K562 (cell line): ENCODE results near the gene TMEM184A. TPM values are rescaled to one million over a fixed set of nuclear protein-coding genes. Genes with fewer than 3 reads are reported as not detected.

Experiments
- ATF7 ChIP-seq: fragments of 450-650 bp; IDR thresholded peaks from 2 replicates; pipeline ENCODE4 v1.7.1; 2014; ENCODE audit warnings: mild to moderate bottlenecking, moderate library complexity
- ESRRB ChIP-seq: fragments of 250-450 bp; sonication (Bioruptor Pico); IDR thresholded peaks from 2 replicates; pipeline ENCODE4 v1.5.0; 2020; ENCODE audit warnings: mild to moderate bottlenecking, moderate library complexity, borderline replicate concordance
- L3MBTL2 ChIP-seq: fragments of 450-650 bp; IDR thresholded peaks from 2 replicates; pipeline ENCODE4 v1.6.1; 2016; ENCODE audit warnings: mild to moderate bottlenecking, moderate library complexity
- LEF1 ChIP-seq: fragments of 450-650 bp; IDR thresholded peaks from 2 replicates; pipeline ENCODE4 v1.6.1; 2016; ENCODE audit warnings: mild to moderate bottlenecking
- MEIS2 ChIP-seq: fragments of 450-650 bp; IDR thresholded peaks from 2 replicates; pipeline ENCODE4 v1.6.1; 2014; ENCODE audit warnings: mild to moderate bottlenecking; ENCODE audit not compliant: partially characterized antibody
- MNT ChIP-seq, 2 experiments: fragments of 450-650 bp; conservative IDR thresholded peaks; 2 replicates each; pipeline ENCODE4 v1.6.1; 2017; ENCODE audit warnings: mild to moderate bottlenecking in 2 of 2, moderate library complexity in 2 of 2
- NCOA1 ChIP-seq: fragments of 450-650 bp; IDR thresholded peaks from 2 replicates; pipeline ENCODE4 v1.6.1; 2016; ENCODE audit warnings: low read depth
- RAD21 ChIP-seq, 2 experiments: fragments of 250-450 bp in 1 of 2; fragments of 450-650 bp in 1 of 2; sonication (Bioruptor Pico) in 1 of 2; formaldehyde crosslinking in 1 of 2; IDR thresholded peaks in 1 of 2; conservative IDR thresholded peaks in 1 of 2; 2 replicates each; pipeline versions ENCODE4 v1.4.0 to v1.8.0; 2020 to 2022; ENCODE audit warnings: mild to moderate bottlenecking in 2 of 2, moderate library complexity in 1 of 2
- SIN3A ChIP-seq, 2 experiments: fragments of 150-350 bp in 1 of 2; IDR thresholded peaks; 2 replicates each; pipeline ENCODE4 v1.6.1; 2011 to 2016; ENCODE audit warnings: borderline replicate concordance in 2 of 2, low read depth in 2 of 2, low read length in 2 of 2, mild to moderate bottlenecking in 2 of 2, moderate library complexity in 2 of 2; ENCODE audit not compliant: control insufficient read depth in 1 of 2
- SIX5 ChIP-seq, 2 experiments: IDR thresholded peaks; 2 replicates each; pipeline ENCODE4 v1.6.1; 2011; ENCODE audit warnings: low read length in 2 of 2, borderline replicate concordance in 1 of 2, low read depth in 1 of 2, mild to moderate bottlenecking in 1 of 2, moderate library complexity in 1 of 2; ENCODE audit not compliant: insufficient read depth in 1 of 2
- SMAD4 ChIP-seq: fragments of 250-450 bp; sonication (Bioruptor Pico); conservative IDR thresholded peaks from 2 replicates; pipeline ENCODE4 v1.8.0; 2021; ENCODE audit warnings: inconsistent platforms, mild to moderate bottlenecking, moderate library complexity
- SP1 ChIP-seq: sonication (generic); formaldehyde crosslinking; IDR thresholded peaks from 2 replicates; pipeline ENCODE4 v1.8.1; 2022; ENCODE audit warnings: mild to moderate bottlenecking, missing genetic modification reagents
- ZNF253 ChIP-seq: fragments of 250-450 bp; sonication (Bioruptor Pico); conservative IDR thresholded peaks from 2 replicates; pipeline ENCODE4 v1.6.1; 2021; ENCODE audit warnings: mild to moderate bottlenecking
- ZNF274 ChIP-seq: IDR thresholded peaks from 2 replicates; pipeline ENCODE4 v1.6.1; 2011; ENCODE audit warnings: low read depth, mild to moderate bottlenecking, low read length, moderate library complexity, borderline replicate concordance
- ZNF384 ChIP-seq: IDR thresholded peaks from 2 replicates; pipeline ENCODE4 v1.6.1; 2012; ENCODE audit warnings: low read depth, low read length, improper control_type of control experiment
- ZNF395 ChIP-seq: fragments of 200-800 bp; sonication (Bioruptor generic); IDR thresholded peaks from 2 replicates; pipeline ENCODE4 v1.6.1; 2017; ENCODE audit warnings: missing genetic modification characterization, missing compliant biosample characterization
- ZNF41 ChIP-seq: fragments of 250-450 bp; sonication (Bioruptor Pico); conservative IDR thresholded peaks from 2 replicates; pipeline ENCODE4 v1.4.0; 2020; ENCODE audit warnings: mild to moderate bottlenecking
- ZNF445 ChIP-seq: fragments of 250-450 bp; sonication (Bioruptor Pico); IDR thresholded peaks from 2 replicates; pipeline ENCODE4 v1.4.0; 2020; ENCODE audit warnings: low read depth, mild to moderate bottlenecking, moderate library complexity
- ZNF668 ChIP-seq: fragments of 250-450 bp; sonication (Bioruptor Pico); IDR thresholded peaks from 2 replicates; pipeline ENCODE4 v1.8.0; 2022; ENCODE audit warnings: mild to moderate bottlenecking, inconsistent platforms
- ZNF766 ChIP-seq: fragments of 200-800 bp; sonication (Bioruptor generic); conservative IDR thresholded peaks from 2 replicates; pipeline ENCODE4 v1.6.1; 2016; ENCODE audit warnings: missing genetic modification characterization, missing compliant biosample characterization
- polyA plus RNA-seq, 8 experiments: library from polyadenylated mRNA; depleted of rRNA in 4 of 8; stranded (reverse) in 5 of 8; unstranded in 3 of 8; fragments of >200 nt; fragmentation: Nextera tagmentation in 2 of 8; fragmentation: Illumina TruSeq in 1 of 8; extraction: Ambion mirVana in 2 of 8; extraction: Trizol in 1 of 8; gene quantifications; 2 replicates each; pipeline versions ENCODE4 v1.2.1 to v1.2.3, GENCODE V29; 2011 to 2014; ENCODE audit warnings: inconsistent platforms in 1 of 8, missing spikeins in 1 of 8
- total RNA-seq, 7 experiments: library from RNA; depleted of rRNA in 6 of 7; stranded (reverse); fragments of >200 nt in 6 of 7; fragmentation: Illumina TruSeq in 2 of 7; extraction: Trizol in 2 of 7; gene quantifications; 2 replicates each; pipeline versions ENCODE4 v1.2.1 to v1.2.3, GENCODE V29; 2011 to 2021; ENCODE audit warnings: low replicate concordance in 1 of 7
- TF ChIP-seq, protein P1 (sequence below): sonication (generic); formaldehyde crosslinking; IDR thresholded peaks from 2 replicates; pipeline ENCODE4 v1.8.0; 2022; ENCODE audit warnings: mild to moderate bottlenecking, missing genetic modification reagents, borderline replicate concordance

TMEM184A gene
- total and polyA plus RNA-seq, 9 of the 15 experiments (the other 6 are each of a cell fraction or from before 2014, with no cell fraction given): 0.10 to 0.18 (median 0.11) TPM; not detected in 6

DNA sequence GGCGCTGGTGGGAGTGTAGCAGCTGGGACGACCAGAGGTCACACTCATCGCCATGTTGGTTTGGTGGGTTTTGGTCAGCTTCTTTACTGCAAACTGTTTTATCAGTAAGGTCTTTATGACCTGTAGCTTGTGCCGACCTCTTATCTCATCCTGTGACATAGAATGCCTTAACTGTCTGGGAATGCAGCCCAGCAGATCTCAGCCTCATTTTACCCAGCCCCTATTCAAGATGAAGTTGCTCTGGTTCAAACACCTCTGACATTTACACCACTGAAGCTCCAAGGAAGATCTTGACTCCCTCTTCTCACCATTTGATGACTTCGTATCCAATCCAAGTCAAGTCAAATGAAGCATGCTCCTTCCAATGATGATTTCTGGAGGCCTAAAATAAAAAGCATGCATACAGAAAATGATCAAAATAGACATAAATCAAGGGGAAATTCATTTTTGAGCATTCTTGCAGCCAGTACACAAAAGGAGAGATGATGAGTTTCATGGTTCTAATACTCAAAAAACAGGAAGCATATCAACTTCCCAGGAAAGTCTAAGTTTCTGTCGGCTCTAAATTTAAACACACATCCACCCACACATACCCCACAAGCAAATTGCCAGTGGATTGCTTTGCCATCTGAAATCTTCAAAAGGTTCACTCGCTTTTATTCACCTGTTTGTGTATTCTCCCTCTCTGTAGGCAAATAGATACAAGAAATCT lies 16.3 kb upstream of the TMEM184A start (continued):
- TF ChIP-seq SMAD4 (CRISPR knock-in tag) (peak; percentile 74), ZNF445 (CRISPR knock-in tag) (no peak), MEIS2 (no peak), RAD21 (CRISPR knock-in tag; conservative IDR thresholded peaks at IDR 0.05 in 1 of 2, IDR thresholded peaks at IDR 0.05 in 1 of 2) (no peak), ESRRB (CRISPR knock-in tag) (no peak), ZNF395 (CRISPR knock-in tag) (0 out of 2 replicates have a peak, but pooled peaks have one; percentile 63), SIN3A (IDR thresholded peaks at IDR 0.05; ENCODE audit: borderline replicate concordance in 2 of 2, control insufficient read depth in 1 of 2, low read depth in 2 of 2, low read length in 2 of 2) (no peak), ZNF384 (no peak), ZNF274 (no peak), ZNF668 (CRISPR knock-in tag) (no peak), SP1 (no peak), ATF7 (peak; percentile 43; the same call in 1 of the 2 replicates), SIX5 (IDR thresholded peaks at IDR 0.05; ENCODE audit: borderline replicate concordance in 1 of 2, insufficient read depth in 1 of 2, low read depth in 1 of 2, low read length in 2 of 2) (no peak), MNT (conservative IDR thresholded peaks at IDR 0.05) (no peak), L3MBTL2 (no peak), ZNF41 (CRISPR knock-in tag) (no peak; the same call in 1 of the 2 replicates), LEF1 (no peak), ZNF766 (peak; percentile 58; the same call in 1 of the 2 replicates), ZNF253 (CRISPR knock-in tag) (no peak), NCOA1 (no peak)
- TF ChIP-seq, protein P1, sequence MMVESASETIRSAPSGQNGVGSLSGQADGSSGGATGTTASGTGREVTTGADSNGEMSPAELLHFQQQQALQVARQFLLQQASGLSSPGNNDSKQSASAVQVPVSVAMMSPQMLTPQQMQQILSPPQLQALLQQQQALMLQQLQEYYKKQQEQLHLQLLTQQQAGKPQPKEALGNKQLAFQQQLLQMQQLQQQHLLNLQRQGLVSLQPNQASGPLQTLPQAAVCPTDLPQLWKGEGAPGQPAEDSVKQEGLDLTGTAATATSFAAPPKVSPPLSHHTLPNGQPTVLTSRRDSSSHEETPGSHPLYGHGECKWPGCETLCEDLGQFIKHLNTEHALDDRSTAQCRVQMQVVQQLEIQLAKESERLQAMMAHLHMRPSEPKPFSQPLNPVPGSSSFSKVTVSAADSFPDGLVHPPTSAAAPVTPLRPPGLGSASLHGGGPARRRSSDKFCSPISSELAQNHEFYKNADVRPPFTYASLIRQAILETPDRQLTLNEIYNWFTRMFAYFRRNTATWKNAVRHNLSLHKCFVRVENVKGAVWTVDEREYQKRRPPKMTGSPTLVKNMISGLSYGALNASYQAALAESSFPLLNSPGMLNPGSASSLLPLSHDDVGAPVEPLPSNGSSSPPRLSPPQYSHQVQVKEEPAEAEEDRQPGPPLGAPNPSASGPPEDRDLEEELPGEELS: no peak
